CD14-positive monocyte (primary cell): ENCODE data around the gene TMEM167B. TPM values are rescaled to one million over a fixed set of nuclear protein-coding genes. Genes with fewer than 3 reads are reported as not detected.

Source experiments
- DNase-seq, 3 donors: peaks; one replicate each; pipeline ENCODE4 v3.0.0-alpha.2; 2011 to 2022
- H2AFZ ChIP-seq: 2 replicates; pipeline ENCODE4 v1.6.0; 2012; ENCODE audit warnings: mild to moderate bottlenecking, low read depth, low read length, inconsistent platforms; ENCODE audit not compliant: insufficient read depth, poor library complexity, severe bottlenecking
- H3K27ac ChIP-seq, 2 donors: 1 replicate in 1 of 2; 2 replicates in 1 of 2; pipeline ENCODE4 v1.5.1; 2012 to 2013; ENCODE audit warnings: low read length in 2 of 2, control low read depth in 1 of 2, inconsistent platforms in 1 of 2, low read depth in 1 of 2, mild to moderate bottlenecking in 1 of 2
- H3K27me3 ChIP-seq, 2 donors: one replicate each; pipeline versions ENCODE4 v1.6.0 to v1.6.1; 2011 to 2013; ENCODE audit warnings: low read length in 2 of 2; ENCODE audit not compliant: control insufficient read depth in 2 of 2, insufficient read depth in 2 of 2
- H3K36me3 ChIP-seq, 2 donors: replicated peaks in 1 of 2; 1 replicate in 1 of 2; 2 replicates in 1 of 2; pipeline versions ENCODE4 v1.5.1 to v1.6.1; 2012 to 2013; ENCODE audit warnings: low read length in 2 of 2, control low read depth in 1 of 2, inconsistent platforms in 1 of 2, mild to moderate bottlenecking in 1 of 2; ENCODE audit not compliant: insufficient read depth in 2 of 2, control insufficient read depth in 1 of 2
- H3K4me1 ChIP-seq, 2 donors: 1 replicate in 1 of 2; 2 replicates in 1 of 2; pipeline versions ENCODE4 v1.5.1 to v1.6.1; 2012 to 2013; ENCODE audit warnings: low read length in 2 of 2, control low read depth in 1 of 2, inconsistent platforms in 1 of 2, mild to moderate bottlenecking in 1 of 2, moderate library complexity in 1 of 2; ENCODE audit not compliant: insufficient read depth in 2 of 2, control insufficient read depth in 1 of 2
- H3K4me2 ChIP-seq: replicated peaks from 2 replicates; pipeline ENCODE3; 2012; ENCODE audit warnings: low read length, moderate library complexity, mild to moderate bottlenecking; ENCODE audit not compliant: poor library complexity, severe bottlenecking; ENCODE audit errors: extremely low read depth
- H3K4me3 ChIP-seq, 3 experiments: fragments of 200-600 bp in 1 of 3; sonication (generic) in 1 of 3; replicated peaks in 1 of 3; 1 replicate in 2 of 3; 2 replicates in 1 of 3; pipeline ENCODE4 v1.5.1; 2011 to 2013; ENCODE audit warnings: low read length in 3 of 3, mild to moderate bottlenecking in 3 of 3, control low read depth in 2 of 3, low read depth in 2 of 3, inconsistent platforms in 1 of 3, moderate library complexity in 1 of 3
- H3K79me2 ChIP-seq: 2 replicates; pipeline ENCODE4 v1.6.0; 2012; ENCODE audit warnings: mild to moderate bottlenecking, control low read depth, inconsistent platforms, low read length, moderate library complexity; ENCODE audit not compliant: insufficient read depth
- H3K9ac ChIP-seq: 2 replicates; pipeline ENCODE4 v1.6.0; 2017; ENCODE audit warnings: low read length, mild to moderate bottlenecking; ENCODE audit not compliant: insufficient read depth, poor library complexity, severe bottlenecking
- H3K9me3 ChIP-seq, 2 donors: replicated peaks in 1 of 2; 1 replicate in 1 of 2; 2 replicates in 1 of 2; pipeline versions ENCODE4 v1.5.1 to v1.6.1; 2012 to 2013; ENCODE audit warnings: low read length in 2 of 2, control low read depth in 1 of 2; ENCODE audit not compliant: control insufficient read depth in 1 of 2, insufficient read depth in 1 of 2
- H4K20me1 ChIP-seq: 2 replicates; pipeline ENCODE4 v1.6.0; 2012; ENCODE audit warnings: mild to moderate bottlenecking, low read length, control low read depth, moderate library complexity; ENCODE audit not compliant: insufficient read depth
- H3K27ac Mint-ChIP-seq, 7 donors: one replicate each; pipeline ENCODE4 v1.8.0; 2020; ENCODE audit warnings: mild to moderate bottlenecking in 7 of 7, mixed read lengths in 7 of 7, moderate library complexity in 6 of 7, inconsistent platforms in 2 of 7
- H3K27me3 Mint-ChIP-seq, 3 donors: one replicate each; pipeline ENCODE4 v1.8.0; 2021 to 2022; ENCODE audit warnings: low read depth in 3 of 3, mild to moderate bottlenecking in 3 of 3, mixed read lengths in 3 of 3, moderate library complexity in 3 of 3, inconsistent platforms in 1 of 3
- H3K36me3 Mint-ChIP-seq, 2 donors: one replicate each; pipeline ENCODE4 v1.8.0; 2020; ENCODE audit warnings: mixed read lengths in 2 of 2, inconsistent platforms in 1 of 2, mild to moderate bottlenecking in 1 of 2
- H3K4me1 Mint-ChIP-seq: one replicate; pipeline ENCODE4 v1.8.0; 2020; ENCODE audit warnings: mild to moderate bottlenecking, mixed read lengths
- H3K4me3 Mint-ChIP-seq, 2 donors: one replicate each; pipeline ENCODE4 v1.8.0; 2020; ENCODE audit warnings: mild to moderate bottlenecking in 2 of 2, mixed read lengths in 2 of 2, moderate library complexity in 1 of 2
- H3K9me3 Mint-ChIP-seq, 7 donors: one replicate each; pipeline ENCODE4 v1.8.0; 2020 to 2022; ENCODE audit warnings: mixed read lengths in 7 of 7, mild to moderate bottlenecking in 6 of 7, moderate library complexity in 6 of 7, inconsistent platforms in 2 of 7
- WGBS: methylation state at CpG from one replicate; pipeline ENCODE4 v1.1.5; 2013; ENCODE audit warnings: missing lambda C conversion rate; ENCODE audit not compliant: insufficient coverage; 5-methylcytosine and 5-hydroxymethylcytosine counted together
- intact Hi-C, 2 donors: fragments of 100-400 bp; cut with micrococcal nuclease; formaldehyde crosslinking; loops; one replicate each; pipeline versions ENCODE4 v1.15.0 to v1.15.1; 2023
- polyA plus RNA-seq, 3 donors: library from polyadenylated mRNA; depleted of rRNA in 1 of 3; unstranded in 2 of 3; stranded (reverse) in 1 of 3; fragments of 300-500 nt in 2 of 3; fragments of >200 nt in 1 of 3; fragmentation: Illumina TruSeq in 2 of 3; gene quantifications; 1 replicate in 2 of 3; 2 replicates in 1 of 3; pipeline ENCODE4 v1.2.3, GENCODE V29; 2012 to 2021
- TF ChIP-seq, protein P1 (sequence below): fragments of 200-600 bp; IDR thresholded peaks from one replicate; pipeline ENCODE4 v1.8.0; 2022; ENCODE audit warnings: antibody characterized with exemption, mild to moderate bottlenecking

The TMEM167B gene
- polyA plus RNA-seq, 3 donors: 39.2 to 50.8 (median 43.3) TPM

- Mint-ChIP-seq H3K4me1 (no peaks in the 10 kb centered on the region), H3K27ac (no peak overlapping the region), H3K9me3 (no peaks in the 10 kb centered on the region), H3K36me3 (no peaks in the 10 kb centered on the region), H3K4me3 (no peak overlapping the region), H3K27me3 (peaks cover 17 to 35% (median 26%) of the 10 kb centered on the region in 3 donors)
- Histone ChIP-seq H3K9me3 (no peaks in the 10 kb centered on the region), H3K4me3 (no peak overlapping the region), H3K4me2 (no peak overlapping the region), H3K79me2 (no peaks in the 10 kb centered on the region), H4K20me1 (no peaks in the 10 kb centered on the region), H3K36me3 (no peaks in the 10 kb centered on the region), H3K9ac (no peak overlapping the region), H3K4me1 (no peaks in the 10 kb centered on the region), H3K27ac (no peak overlapping the region), H2AFZ (no peak overlapping the region), H3K27me3 (peaks cover 11 to 13% of the 10 kb centered on the region in 2 donors)
- no peak for DNase-seq
- TF ChIP-seq, protein P1, sequence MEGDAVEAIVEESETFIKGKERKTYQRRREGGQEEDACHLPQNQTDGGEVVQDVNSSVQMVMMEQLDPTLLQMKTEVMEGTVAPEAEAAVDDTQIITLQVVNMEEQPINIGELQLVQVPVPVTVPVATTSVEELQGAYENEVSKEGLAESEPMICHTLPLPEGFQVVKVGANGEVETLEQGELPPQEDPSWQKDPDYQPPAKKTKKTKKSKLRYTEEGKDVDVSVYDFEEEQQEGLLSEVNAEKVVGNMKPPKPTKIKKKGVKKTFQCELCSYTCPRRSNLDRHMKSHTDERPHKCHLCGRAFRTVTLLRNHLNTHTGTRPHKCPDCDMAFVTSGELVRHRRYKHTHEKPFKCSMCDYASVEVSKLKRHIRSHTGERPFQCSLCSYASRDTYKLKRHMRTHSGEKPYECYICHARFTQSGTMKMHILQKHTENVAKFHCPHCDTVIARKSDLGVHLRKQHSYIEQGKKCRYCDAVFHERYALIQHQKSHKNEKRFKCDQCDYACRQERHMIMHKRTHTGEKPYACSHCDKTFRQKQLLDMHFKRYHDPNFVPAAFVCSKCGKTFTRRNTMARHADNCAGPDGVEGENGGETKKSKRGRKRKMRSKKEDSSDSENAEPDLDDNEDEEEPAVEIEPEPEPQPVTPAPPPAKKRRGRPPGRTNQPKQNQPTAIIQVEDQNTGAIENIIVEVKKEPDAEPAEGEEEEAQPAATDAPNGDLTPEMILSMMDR: no peak
- intact Hi-C loops: no loop called here
- no CpG with 5 or more reads among the region's 5 CpGs for WGBS
These were observed 29.8 kb downstream of the TMEM167B start for GRCh38 chr1:109120356-109120755.

DNA sequence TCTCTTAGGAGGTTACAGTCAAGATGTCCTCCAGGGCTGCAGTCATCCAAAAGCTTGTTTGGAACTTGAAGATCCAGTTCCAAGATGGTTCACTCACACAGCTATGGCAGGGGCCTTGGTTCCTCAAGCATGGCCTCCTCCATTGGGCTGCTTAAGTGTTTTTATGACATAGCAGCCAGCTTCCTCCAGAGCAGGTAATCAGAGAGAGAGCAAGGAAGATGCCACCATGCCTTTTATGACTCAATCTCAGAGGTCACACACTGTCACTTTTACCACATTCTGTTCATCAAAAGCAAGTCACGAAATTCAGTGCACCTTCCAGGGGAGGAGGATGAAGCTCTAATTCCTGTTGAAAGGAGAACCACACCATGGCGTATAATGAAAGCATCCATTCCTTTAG, 40.5 kb downstream of the TMEM167B start:
- no peak for DNase-seq
- no peaks in the 10 kb centered on the region for H4K20me1 ChIP-seq
- Mint-ChIP-seq H3K9me3 (no peaks in the 10 kb centered on the region), H3K27ac (no peak overlapping the region), H3K36me3 (no peaks in the 10 kb centered on the region), H3K4me3 (no peak overlapping the region), H3K27me3 (peaks cover 0 to 4% (median 1%) of the 10 kb centered on the region in 3 donors), H3K4me1 (peaks cover 29% of the 10 kb centered on the region)
- H3K79me2 ChIP-seq: no peaks in the 10 kb centered on the region
- peaks cover 22 to 26% of the 10 kb centered on the region in 2 donors for H3K4me1 ChIP-seq
- H3K27me3 ChIP-seq: no peaks in the 10 kb centered on the region
- H3K9me3 ChIP-seq: no peaks in the 10 kb centered on the region
- H3K4me3 ChIP-seq: no peak overlapping the region
- no CpG with 5 or more reads among the region's 2 CpGs for WGBS
- no peak overlapping the region for H2AFZ ChIP-seq
- H3K9ac ChIP-seq: no peak overlapping the region
- TF ChIP-seq, protein P1: no peak
- no peaks in the 10 kb centered on the region for H3K36me3 ChIP-seq
- no peak overlapping the region for H3K4me2 ChIP-seq
- intact Hi-C loops: no loop called here
- no peak overlapping the region for H3K27ac ChIP-seq
